HPDE6-E6E7 (cell line): Measurements from ENCODE around the gene UPK3A.

Source experiments
- DNase-seq: peaks from one replicate; pipeline ENCODE4 v3.0.0; 2011; ENCODE audit warnings: missing footprints; ENCODE audit errors: extremely low spot score

UPK3A gene

DNA sequence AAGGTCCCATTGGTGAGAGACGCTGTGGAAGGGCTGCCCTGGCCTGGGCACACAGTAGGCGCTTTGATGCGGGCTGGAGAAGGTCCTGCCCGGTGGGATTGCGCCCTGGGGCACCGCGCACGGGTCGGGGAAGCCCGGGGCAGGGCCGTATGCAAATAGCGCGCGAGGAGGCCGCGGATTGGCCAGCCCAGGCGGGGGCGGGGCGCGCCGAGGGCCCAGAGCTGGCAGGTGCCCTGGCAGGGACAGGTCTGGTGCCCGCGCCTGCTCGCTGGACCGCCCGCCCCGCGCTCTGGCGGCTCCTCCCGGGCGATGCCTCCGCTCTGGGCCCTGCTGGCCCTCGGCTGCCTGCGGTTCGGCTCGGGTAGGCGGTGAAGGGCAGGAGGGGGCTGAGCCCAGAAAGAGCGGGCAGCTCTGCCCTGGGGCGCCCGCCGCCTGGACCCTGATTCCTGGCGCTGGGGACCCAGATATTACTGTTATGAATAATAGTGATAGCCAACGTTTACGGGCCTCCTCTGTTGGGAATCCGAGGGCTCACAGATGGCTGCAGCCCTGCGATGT, at the start of gene UPK3A:
Gene UPK3A (plus strand): TSS at position 245 of the 558 bp plus-strand sequence. CDS start 65 bp downstream, at position 310.
- no peak for DNase-seq

- DNase-seq: no peak
Observed at GRCh38 chr22:45235101-45235777, 49.5 kb upstream of the UPK3A start.

DNA sequence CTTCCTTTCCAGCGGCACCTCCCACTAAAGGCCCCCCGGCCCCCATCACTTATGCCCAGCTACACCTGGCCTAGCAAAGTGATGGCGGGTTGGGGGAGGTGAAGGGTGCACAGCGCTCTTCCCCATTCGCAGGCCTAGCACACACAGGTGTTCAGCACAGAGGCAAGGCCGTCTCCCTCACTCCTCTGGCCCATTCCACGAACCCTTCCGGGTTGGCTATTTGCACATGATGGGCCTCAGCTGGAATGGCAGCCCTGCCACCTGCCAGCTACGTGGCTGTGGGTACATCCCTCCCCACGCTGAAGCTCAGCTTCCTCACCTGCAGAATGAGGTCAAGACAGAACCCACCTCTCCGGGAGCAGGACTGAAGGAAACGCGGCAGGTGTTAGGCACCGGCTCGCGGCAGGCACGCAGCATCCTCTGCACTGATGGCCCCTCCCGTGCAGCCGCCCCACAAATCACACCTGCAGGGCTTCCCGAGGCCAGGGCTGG, 48.9 kb upstream of the UPK3A start:
- DNase-seq: no peak

DNA sequence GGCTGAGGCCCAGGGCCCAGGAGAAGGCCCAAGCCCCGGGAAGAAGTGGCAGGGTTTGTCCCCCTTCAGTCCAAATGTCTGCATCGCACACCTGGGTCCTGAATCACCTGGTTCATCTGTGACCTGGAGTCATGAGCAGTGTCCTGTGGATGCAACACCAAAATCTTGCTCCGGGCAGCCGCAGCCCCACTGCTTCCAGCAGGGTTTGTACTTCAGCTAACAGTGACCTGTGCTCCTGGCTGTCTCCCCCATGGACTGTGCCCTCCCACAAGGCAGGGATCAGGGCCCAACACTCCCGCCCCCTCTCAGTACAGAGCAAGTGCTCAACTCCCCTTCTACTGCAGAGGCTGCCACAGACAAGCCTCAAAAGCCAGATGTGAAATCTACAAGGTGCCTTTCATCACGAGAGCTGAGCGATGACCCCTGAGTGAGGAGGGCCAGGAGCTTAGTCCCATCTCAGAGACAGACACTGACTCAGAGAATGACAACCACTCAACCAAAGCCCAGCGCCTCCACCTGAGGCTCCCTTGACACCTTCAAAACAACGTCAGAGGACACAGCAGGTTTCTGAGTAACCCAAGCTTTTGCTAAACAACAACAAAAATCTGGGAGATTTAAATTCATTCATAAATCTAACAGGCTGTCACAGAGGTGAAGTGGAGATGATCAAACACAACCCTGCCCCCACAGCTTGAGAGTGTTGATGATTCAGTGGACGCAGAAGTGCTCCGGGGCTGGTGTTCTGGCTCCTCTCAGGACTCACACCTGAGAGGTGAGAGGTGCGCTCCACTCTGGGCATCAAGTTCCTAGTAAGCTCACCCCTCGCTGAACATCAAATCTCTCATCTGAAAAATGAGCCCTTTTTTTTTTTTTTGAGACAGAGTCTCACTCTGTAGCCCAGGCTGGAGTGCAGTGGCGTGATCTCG, 47.4 kb upstream of the UPK3A start:
- no peak for DNase-seq

- DNase-seq: no peak
Observed at GRCh38 chr22:45238076-45238956, 46.4 kb upstream of the UPK3A start.

DNA sequence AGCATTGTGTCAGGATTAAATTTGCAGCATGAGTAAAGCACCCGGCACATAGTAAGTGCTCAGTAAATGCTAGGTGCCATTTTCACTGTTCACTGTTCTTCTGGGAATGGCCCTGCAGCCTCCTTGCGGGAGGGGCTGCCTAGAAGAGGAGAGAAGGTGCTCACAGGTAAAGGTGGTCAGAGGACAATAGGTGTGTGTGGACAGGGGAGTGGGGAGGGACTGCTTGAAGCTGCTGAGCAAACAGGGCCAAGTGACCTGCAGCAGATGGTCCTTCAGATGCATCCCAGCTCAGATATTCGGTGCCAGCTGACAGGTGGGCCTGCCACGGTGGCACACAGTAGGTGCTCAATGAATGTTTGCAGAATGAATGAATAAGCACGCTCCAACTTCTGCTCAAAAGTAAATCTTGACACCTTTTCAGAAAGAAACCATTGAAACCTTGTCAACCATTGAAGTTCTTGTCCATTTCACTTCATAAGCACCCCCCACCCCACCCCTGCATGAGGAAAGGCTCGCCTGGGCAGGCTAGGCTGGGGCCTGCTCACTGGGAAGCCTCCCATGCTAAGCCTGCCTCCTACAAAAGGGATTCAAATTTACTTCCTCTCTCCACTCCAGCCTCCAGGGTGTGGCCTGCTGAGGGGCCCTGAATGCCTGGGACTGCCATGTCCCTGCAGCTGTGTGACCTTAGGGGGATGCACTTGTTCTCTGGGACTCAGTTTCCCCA, 45.6 kb upstream of the UPK3A start:
- no peak for DNase-seq

DNA sequence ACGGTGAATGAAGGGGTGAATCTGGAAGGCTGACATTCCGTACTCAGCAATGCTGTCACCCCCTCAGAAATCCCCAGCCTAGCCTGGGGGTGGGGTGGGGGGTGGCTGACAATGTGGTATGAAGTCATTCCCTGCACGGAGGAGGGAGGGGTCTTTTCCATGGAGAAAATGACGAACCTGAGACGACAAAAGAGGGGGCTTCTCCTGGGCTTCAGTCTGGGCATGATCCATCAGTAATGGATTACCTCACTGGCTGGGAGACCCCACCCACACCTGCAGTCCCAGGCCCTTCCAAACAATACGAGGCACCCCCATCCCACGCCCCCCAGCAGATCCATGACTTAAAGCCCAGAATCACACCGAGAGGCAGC, 45.1 kb upstream of the UPK3A start:
- no peak for DNase-seq

GRCh38 chr22:45240104-45240809, 44.5 kb upstream of the UPK3A start:
- no peak for DNase-seq

GRCh38 chr22:45240810-45241631, 43.7 kb upstream of the UPK3A start, which contains the start of gene KIAA0930:
Gene KIAA0930, minus strand, starts transcription at chr22:45240894. Its CDS starts 191 bp downstream, at chr22:45240703.
- no peak for DNase-seq

- no peak for DNase-seq
Observed at GRCh38 chr22:45242778-45243191, 42.0 kb upstream of the UPK3A start.

DNA sequence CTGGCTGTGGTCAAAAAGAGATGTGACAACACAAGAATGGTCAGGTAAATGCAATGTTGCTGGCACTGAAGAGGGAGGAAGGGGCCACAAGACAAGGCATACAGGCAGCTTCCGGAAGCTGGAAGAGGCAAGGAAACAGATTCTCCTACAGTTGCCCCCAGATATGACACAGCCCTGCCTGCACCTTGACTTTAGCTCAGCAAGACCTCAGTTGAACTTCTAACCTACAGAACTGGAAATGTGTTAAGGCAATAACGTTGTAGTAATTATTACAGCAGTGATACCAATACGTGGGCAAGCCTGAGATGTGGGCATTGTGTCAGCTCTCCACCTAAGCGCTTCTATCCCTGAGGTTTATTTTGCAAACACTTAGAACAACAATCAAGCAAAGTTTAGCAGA, 39.8 kb upstream of the UPK3A start:
- DNase-seq: no peak

DNA sequence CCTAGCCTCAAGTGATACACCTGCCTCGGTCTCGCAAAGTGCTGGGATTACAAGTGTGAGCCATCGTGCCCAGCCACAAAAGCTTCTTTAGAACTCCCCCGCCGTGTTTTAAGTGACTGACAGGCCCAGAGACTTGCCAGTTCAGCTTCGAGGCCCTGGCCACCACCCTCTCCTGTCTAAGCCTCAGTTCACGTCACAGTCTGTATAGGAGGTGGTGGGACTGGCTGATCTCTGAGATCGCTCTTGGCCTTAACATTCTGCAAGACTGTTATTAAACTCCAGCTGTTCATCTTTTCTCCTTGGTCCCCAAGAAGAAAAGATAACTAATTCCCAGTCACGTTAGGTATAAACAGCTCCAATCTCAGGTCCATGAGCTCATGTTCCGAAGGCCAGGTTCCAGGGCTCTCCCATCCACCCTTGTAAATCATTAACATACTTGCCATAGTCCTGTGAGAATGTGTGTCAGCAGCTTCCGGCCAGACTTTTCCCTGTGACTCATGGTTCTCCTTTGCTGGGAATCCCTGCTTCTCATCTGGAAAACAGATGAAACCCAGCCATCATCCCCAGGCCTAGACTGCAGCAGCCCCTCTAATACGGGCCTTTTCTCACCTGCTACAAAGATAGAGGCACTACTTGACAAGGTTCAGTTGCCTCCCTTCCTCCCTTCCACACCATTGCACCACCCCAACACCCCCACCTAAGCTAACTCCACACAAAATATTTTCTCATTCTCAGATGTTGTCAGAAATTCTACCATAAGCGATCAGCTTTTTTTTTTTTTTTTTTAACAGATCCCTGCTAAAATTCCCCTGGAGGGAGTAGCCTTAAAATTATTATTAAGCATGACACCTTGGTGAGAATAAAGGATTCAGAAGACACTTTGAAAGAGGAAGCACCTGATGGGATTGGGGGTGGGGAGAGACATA, 38.4 kb upstream of the UPK3A start:
- peak; percentile 84 for DNase-seq

GRCh38 chr22:45248832-45249561, 35.8 kb upstream of the UPK3A start:
- no peak for DNase-seq

DNA sequence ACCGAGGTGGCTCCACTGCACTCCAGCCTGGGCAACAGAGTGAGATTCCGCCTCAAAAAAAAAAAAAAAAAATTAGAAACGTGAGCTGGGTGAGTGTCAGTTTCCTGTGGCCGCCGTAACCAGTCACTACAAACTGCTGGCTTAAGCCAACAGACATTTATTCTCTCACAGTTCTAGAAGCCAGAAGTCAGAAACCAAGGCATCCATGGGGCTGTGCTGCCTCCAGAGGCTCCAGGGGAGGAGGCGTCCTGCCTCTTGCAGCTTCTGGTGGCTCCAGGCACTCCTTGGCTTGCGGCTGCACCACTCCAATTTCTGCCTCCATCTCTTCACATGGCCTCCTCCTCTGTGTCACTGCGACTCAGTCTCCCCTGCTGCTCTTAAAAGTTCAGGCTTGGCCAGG, 32.9 kb upstream of the UPK3A start:
- no peak for DNase-seq

GRCh38 chr22:45253039-45253641, 31.6 kb upstream of the UPK3A start:
- DNase-seq: no peak

- no peak for DNase-seq
Observed at GRCh38 chr22:45254388-45254787, 30.4 kb upstream of the UPK3A start.

- no peak for DNase-seq
Observed at GRCh38 chr22:45254789-45255278, 29.9 kb upstream of the UPK3A start.
